HG02943 (cell line): Measurements from ENCODE around the gene VDAC2.
A peak's percentile ranks its signal among the peaks of the same experiment; 100 is the strongest.

Experiments used
- ATAC-seq: cut with Tn5 transposase; IDR thresholded peaks from one replicate; pipeline ENCODE4 v1.9.1; 2021; ENCODE audit warnings: mild to moderate bottlenecking, low read depth, moderate library complexity; ENCODE audit not compliant: unreplicated experiment

The VDAC2 gene

GRCh38 chr10:75228278-75228677 lies 17.7 kb downstream of the VDAC2 start:
- ATAC-seq: no peak

- no peak for ATAC-seq
Measured at GRCh38 chr10:75228834-75229233, 18.2 kb downstream of the VDAC2 start.

GRCh38 chr10:75229971-75230370 lies 19.4 kb downstream of the VDAC2 start:
- ATAC-seq: no peak

- no peak for ATAC-seq
Measured at GRCh38 chr10:75230600-75231038, 20.0 kb downstream of the VDAC2 start.

- ATAC-seq: no peak
Measured at GRCh38 chr10:75231672-75232581, 21.3 kb downstream of the VDAC2 start.

- no peak for ATAC-seq
Measured at GRCh38 chr10:75233444-75234016, 22.9 kb downstream of the VDAC2 start.

GRCh38 chr10:75234017-75234682 lies 23.6 kb downstream of the VDAC2 start:
- peak; percentile 49 for ATAC-seq

- peak; percentile 1 for ATAC-seq
Measured at GRCh38 chr10:75234683-75235374, 24.2 kb downstream of the VDAC2 start.

GRCh38 chr10:75235375-75236177 lies 25.0 kb downstream of the VDAC2 start, which contains the start of gene COMTD1:
Gene COMTD1 (minus strand): TSS chr10:75235957. CDS start chr10:75235928, 29 bp downstream.
- peak; percentile 64 for ATAC-seq

- no peak for ATAC-seq
Measured at GRCh38 chr10:75236178-75236825, 25.7 kb downstream of the VDAC2 start.

- no peak for ATAC-seq
Measured at GRCh38 chr10:75238182-75239095, 27.8 kb downstream of the VDAC2 start.

- no peak for ATAC-seq
Measured at GRCh38 chr10:75239096-75239790, 28.6 kb downstream of the VDAC2 start.

GRCh38 chr10:75240329-75241076 lies 29.9 kb downstream of the VDAC2 start:
- ATAC-seq: no peak

GRCh38 chr10:75243426-75243825 lies 32.8 kb downstream of the VDAC2 start:
- no peak for ATAC-seq

GRCh38 chr10:75244487-75245353 lies 34.1 kb downstream of the VDAC2 start:
- no peak for ATAC-seq
